Esophagus squamous epithelium (tissue), 4 donors: ENCODE measurements around the gene UBE3B.

Experiments
- POLR2A ChIP-seq, 4 donors: fragments of 450-650 bp; IDR thresholded peaks; one replicate each; pipeline ENCODE4 v1.6.1; 2017; ENCODE audit warnings: antibody characterized with exemption in 4 of 4, mild to moderate bottlenecking in 4 of 4, moderate library complexity in 3 of 4
- TF ChIP-seq, protein P1 (sequence below), 6 experiments: fragments of 450-650 bp in 4 of 6; fragments of 200-600 bp in 2 of 6; sonication (generic) in 2 of 6; IDR thresholded peaks; one replicate each; pipeline ENCODE4 v1.5.1; 2016 to 2019; ENCODE audit warnings: antibody characterized with exemption in 6 of 6, mild to moderate bottlenecking in 4 of 6, moderate library complexity in 4 of 6

DNA sequence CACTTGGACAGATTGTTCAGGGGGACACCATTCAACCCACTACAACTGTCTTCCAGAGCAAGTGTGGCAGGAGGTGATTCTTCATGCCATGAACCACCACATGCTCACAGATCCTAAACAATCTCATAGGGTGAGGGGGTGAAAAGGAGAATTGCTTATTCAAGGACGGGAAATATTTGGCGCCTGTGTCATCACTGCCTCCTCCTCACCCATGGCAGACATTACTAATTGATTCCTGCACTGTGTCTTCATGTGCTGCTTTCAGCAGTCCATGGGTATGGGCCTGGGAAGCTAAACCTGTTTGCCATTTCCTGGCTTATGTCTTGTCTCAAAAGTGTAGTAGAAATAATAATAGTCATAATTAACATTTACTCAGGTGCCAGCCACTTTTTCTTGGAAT lies 64.6 kb downstream of the UBE3B start:
- TF ChIP-seq, protein P1, sequence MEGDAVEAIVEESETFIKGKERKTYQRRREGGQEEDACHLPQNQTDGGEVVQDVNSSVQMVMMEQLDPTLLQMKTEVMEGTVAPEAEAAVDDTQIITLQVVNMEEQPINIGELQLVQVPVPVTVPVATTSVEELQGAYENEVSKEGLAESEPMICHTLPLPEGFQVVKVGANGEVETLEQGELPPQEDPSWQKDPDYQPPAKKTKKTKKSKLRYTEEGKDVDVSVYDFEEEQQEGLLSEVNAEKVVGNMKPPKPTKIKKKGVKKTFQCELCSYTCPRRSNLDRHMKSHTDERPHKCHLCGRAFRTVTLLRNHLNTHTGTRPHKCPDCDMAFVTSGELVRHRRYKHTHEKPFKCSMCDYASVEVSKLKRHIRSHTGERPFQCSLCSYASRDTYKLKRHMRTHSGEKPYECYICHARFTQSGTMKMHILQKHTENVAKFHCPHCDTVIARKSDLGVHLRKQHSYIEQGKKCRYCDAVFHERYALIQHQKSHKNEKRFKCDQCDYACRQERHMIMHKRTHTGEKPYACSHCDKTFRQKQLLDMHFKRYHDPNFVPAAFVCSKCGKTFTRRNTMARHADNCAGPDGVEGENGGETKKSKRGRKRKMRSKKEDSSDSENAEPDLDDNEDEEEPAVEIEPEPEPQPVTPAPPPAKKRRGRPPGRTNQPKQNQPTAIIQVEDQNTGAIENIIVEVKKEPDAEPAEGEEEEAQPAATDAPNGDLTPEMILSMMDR (IDR thresholded peaks at IDR 0.05) = no peak
- TF ChIP-seq POLR2A (IDR thresholded peaks at IDR 0.05) = no peak
